Keratinocyte (primary cell): ENCODE results near the gene OR2A25.

ENCODE experiments used
- CTCF ChIP-seq, 3 experiments: IDR thresholded peaks in 1 of 3; conservative IDR thresholded peaks in 1 of 3; optimal IDR thresholded peaks in 1 of 3; 2 replicates in 2 of 3; 3 replicates in 1 of 3; pipeline versions ENCODE3 to v1.5.1; 2011; ENCODE audit warnings: low read length in 3 of 3, mild to moderate bottlenecking in 3 of 3, moderate library complexity in 2 of 3, control low read depth in 1 of 3, inconsistent platforms in 1 of 3; ENCODE audit not compliant: insufficient read depth in 2 of 3; ENCODE audit errors: extremely low read depth in 1 of 3
- EZH2 ChIP-seq: IDR thresholded peaks from one replicate; pipeline ENCODE4 v1.6.1; 2012; ENCODE audit warnings: inconsistent platforms, mild to moderate bottlenecking, low read length, moderate library complexity

GRCh38 chr7:144050093-144050492 is 19.5 kb upstream of the OR2A25 start:
- TF ChIP-seq CTCF (optimal IDR thresholded peaks at IDR 0.05 in 1 of 3, IDR thresholded peaks at IDR 0.05 in 1 of 3, conservative IDR thresholded peaks at IDR 0.05 in 1 of 3; ENCODE audit: extremely low read depth in 1 of 3, insufficient read depth in 2 of 3, low read length in 3 of 3) (no peak), EZH2 (no peak)
